HCT116 (cell line): Measurements from ENCODE around the gene ACSM4. TPM values are rescaled to one million over a fixed set of nuclear protein-coding genes. Genes with fewer than 3 reads are reported as not detected.

Experiments used
- ATAC-seq: fragments of 200-7000 bp; cut with Tn5 transposase; 2 replicates; pipeline ENCODE4 v1.9.1; 2020; ENCODE audit warnings: mild to moderate bottlenecking, moderate library complexity
- Bru-seq: library from RNA; stranded (reverse); fragments of 400-500 nt; gene quantifications from one replicate; lab custom pipeline; 2021; lab: Mats Ljungman, UMichigan
- BruChase-seq, 2 experiments: library from RNA; stranded (reverse); fragments of 400-500 nt; gene quantifications; one replicate each; lab custom pipeline; 2021; lab: Mats Ljungman, UMichigan
- BruUV-seq: library from RNA; stranded (reverse); fragments of 400-500 nt; replicated peaks from 2 replicates; lab custom pipeline; 2021; lab: Mats Ljungman, UMichigan
- CTCF ChIA-PET: fragments of 300-600 bp; sonication (Branson Sonifier 250); formaldehyde crosslinking; loops from one replicate; lab custom pipeline; 2021; ENCODE audit warnings: antibody characterized with exemption; lab: Charles Lee
- POLR2A ChIA-PET: fragments of 300-600, 350-600 bp; sonication (Branson Sonifier 250); formaldehyde crosslinking; loops from one replicate; lab custom pipeline; 2021; ENCODE audit warnings: antibody characterized with exemption; lab: Charles Lee
- RAD21 ChIA-PET, 2 experiments: fragments of 300-600 bp; sonication (Branson Sonifier 250); formaldehyde crosslinking; loops; one replicate each; lab custom pipeline; 2023; ENCODE audit warnings: low total read pairs in 2 of 2; ENCODE audit not compliant: uncharacterized antibody in 2 of 2, unreplicated experiment in 2 of 2, low non-redundant PET in 1 of 2; lab: Charles Lee
- DNase-seq: peaks from one replicate; pipeline ENCODE4 v3.0.0-alpha.2; 2010; ENCODE audit warnings: low read depth, low spot score
- H2AFZ ChIP-seq: fragments of 200-600 bp; shearing (Covaris generic), sonication (generic); 2 replicates; pipeline ENCODE4 v1.6.1; 2017; ENCODE audit warnings: low read depth, mixed run types, mixed read lengths, antibody characterized with exemption, low read length; ENCODE audit not compliant: poor library complexity, severe bottlenecking
- H3K27ac ChIP-seq: 2 replicates; pipeline ENCODE4 v1.5.1; 2012; ENCODE audit warnings: low read depth, low read length
- H3K27me3 ChIP-seq: fragments of 200-600 bp; sonication (generic); 2 replicates; pipeline ENCODE4 v1.6.1; 2016; ENCODE audit warnings: mixed run types, low read length, mixed read lengths; ENCODE audit not compliant: insufficient read depth
- H3K36me3 ChIP-seq, 2 experiments: fragments of 200-500 bp in 1 of 2; fragments of 200-600 bp in 1 of 2; sonication (Bioruptor generic) in 1 of 2; sonication (generic) in 1 of 2; 2 replicates each; pipeline versions ENCODE4 v1.5.1 to v1.6.1; 2014 to 2016; ENCODE audit warnings: low read length in 2 of 2, inconsistent platforms in 1 of 2, mixed read lengths in 1 of 2, mixed run types in 1 of 2; ENCODE audit not compliant: insufficient read depth in 2 of 2, control insufficient read depth in 1 of 2
- H3K4me1 ChIP-seq, 2 experiments: fragments of 200-600 bp in 1 of 2; sonication (generic) in 1 of 2; 2 replicates each; pipeline versions ENCODE4 v1.5.1 to v1.6.1; 2012 to 2017; ENCODE audit warnings: low read length in 2 of 2, inconsistent platforms in 1 of 2, mild to moderate bottlenecking in 1 of 2, mixed read lengths in 1 of 2, mixed run types in 1 of 2, moderate library complexity in 1 of 2; ENCODE audit not compliant: insufficient read depth in 2 of 2, control insufficient read depth in 1 of 2
- H3K4me2 ChIP-seq: fragments of 200-600 bp; sonication (generic); 2 replicates; pipeline ENCODE4 v1.6.1; 2017; ENCODE audit warnings: mixed run types, low read length, mixed read lengths
- H3K4me3 ChIP-seq, 2 experiments: fragments of 200-600 bp in 1 of 2; sonication (generic) in 1 of 2; replicated peaks in 1 of 2; 2 replicates each; pipeline ENCODE4 v1.5.1; 2011 to 2016; ENCODE audit warnings: low read length in 2 of 2, control low read depth in 1 of 2, low read depth in 1 of 2, mild to moderate bottlenecking in 1 of 2, mixed read lengths in 1 of 2, mixed run types in 1 of 2
- H3K79me2 ChIP-seq: fragments of 200-600 bp; sonication (generic); 2 replicates; pipeline ENCODE4 v1.6.1; 2017; ENCODE audit warnings: mild to moderate bottlenecking, mixed run types, low read length, moderate library complexity, mixed read lengths; ENCODE audit not compliant: insufficient read depth
- H3K9ac ChIP-seq: fragments of 200-600 bp; sonication (generic); 2 replicates; pipeline ENCODE4 v1.6.1; 2016; ENCODE audit warnings: low read length, mixed read lengths
- H3K9me2 ChIP-seq: fragments of 200-600 bp; sonication (generic), shearing (Covaris generic); 2 replicates; pipeline ENCODE4 v1.6.1; 2017; ENCODE audit warnings: mixed run types, mild to moderate bottlenecking, moderate library complexity; ENCODE audit not compliant: insufficient read depth
- H3K9me3 ChIP-seq, 2 experiments: fragments of 200-500 bp in 1 of 2; fragments of 200-600 bp in 1 of 2; sonication (Bioruptor generic) in 1 of 2; sonication (generic) in 1 of 2; 2 replicates each; pipeline ENCODE4 v1.6.1; 2014 to 2017; ENCODE audit warnings: low read length in 2 of 2, mixed read lengths in 2 of 2, inconsistent platforms in 1 of 2, low read depth in 1 of 2, mild to moderate bottlenecking in 1 of 2, mixed run types in 1 of 2, moderate library complexity in 1 of 2; ENCODE audit not compliant: control insufficient read depth in 1 of 2, insufficient read depth in 1 of 2
- H4K20me1 ChIP-seq: fragments of 200-600 bp; sonication (generic), shearing (Covaris generic); 2 replicates; pipeline ENCODE4 v1.6.1; 2017; ENCODE audit warnings: mixed run types, mild to moderate bottlenecking, moderate library complexity; ENCODE audit not compliant: insufficient read depth
- CTCF ChIP-seq, 3 experiments: fragments of 200-600 bp in 1 of 3; sonication (generic) in 1 of 3; IDR thresholded peaks in 2 of 3; conservative IDR thresholded peaks in 1 of 3; 2 replicates each; pipeline ENCODE4 v1.5.1; 2012 to 2017; ENCODE audit warnings: low read depth in 2 of 3, low read length in 2 of 3, antibody characterized with exemption in 1 of 3, borderline replicate concordance in 1 of 3, control low read depth in 1 of 3, mild to moderate bottlenecking in 1 of 3, mixed read lengths in 1 of 3, mixed run types in 1 of 3, moderate library complexity in 1 of 3; ENCODE audit not compliant: insufficient read depth in 1 of 3
- EGR1 ChIP-seq: IDR thresholded peaks from 2 replicates; pipeline ENCODE4 v1.6.1; 2012; ENCODE audit warnings: low read depth
- EZH2 ChIP-seq: fragments of 200-600 bp; sonication (generic); IDR thresholded peaks from 2 replicates; pipeline ENCODE4 v1.6.1; 2017; ENCODE audit warnings: antibody characterized with exemption, mixed run types
- FOSL1 ChIP-seq: IDR thresholded peaks from 2 replicates; pipeline ENCODE4 v1.6.1; 2012; ENCODE audit warnings: low read depth
- JUND ChIP-seq: IDR thresholded peaks from 2 replicates; pipeline ENCODE4 v1.6.1; 2012
- RAD21 ChIP-seq: IDR thresholded peaks from 2 replicates; pipeline ENCODE4 v1.6.1; 2012; ENCODE audit warnings: low read depth, mild to moderate bottlenecking
- REST ChIP-seq: IDR thresholded peaks from 2 replicates; pipeline ENCODE4 v1.6.1; 2012; ENCODE audit warnings: low read depth
- SIN3A ChIP-seq: IDR thresholded peaks from 2 replicates; pipeline ENCODE4 v1.6.1; 2012; ENCODE audit warnings: low read depth
- SP1 ChIP-seq: IDR thresholded peaks from 2 replicates; pipeline ENCODE4 v1.6.1; 2012; ENCODE audit warnings: low read depth
- SRF ChIP-seq: IDR thresholded peaks from 2 replicates; pipeline ENCODE4 v1.6.1; 2012; ENCODE audit warnings: low read depth
- TCF7L2 ChIP-seq: IDR thresholded peaks from 2 replicates; pipeline ENCODE4 v1.7.0; 2011; ENCODE audit warnings: borderline replicate concordance, inconsistent platforms; ENCODE audit not compliant: insufficient read depth, insufficient read length; ENCODE audit errors: extremely low read depth
- ZBTB33 ChIP-seq: IDR thresholded peaks from 2 replicates; pipeline ENCODE4 v1.6.1; 2011; ENCODE audit warnings: mild to moderate bottlenecking, low read length, moderate library complexity; ENCODE audit not compliant: insufficient replicate concordance; ENCODE audit errors: extremely low read depth
- ZFX ChIP-seq: fragments of 450-650 bp; IDR thresholded peaks from 2 replicates; pipeline ENCODE4 v1.6.1; 2017
- intact Hi-C: fragments of 100-400 bp; cut with micrococcal nuclease; formaldehyde crosslinking; loops from 2 replicates; pipeline ENCODE4 v1.10.0; 2022
- long read RNA-seq: library from polyadenylated mRNA; unstranded; transcript quantifications from one replicate; pipeline ENCODE4 v2.0.0, GENCODE V29; 2021; ENCODE audit not compliant: unreplicated experiment
- polyA plus RNA-seq: library from polyadenylated mRNA; unstranded; fragments of >200 nt; gene quantifications from 2 replicates; pipeline ENCODE4 v1.2.1, GENCODE V29; 2012; ENCODE audit warnings: missing spikeins
- total RNA-seq: library from RNA; stranded (reverse); gene quantifications from one replicate; pipeline ENCODE4 v1.2.1, GENCODE V29; 2021; ENCODE audit not compliant: unreplicated experiment

The ACSM4 gene
- not detected for total RNA-seq
- 0.07 TPM in 1 of 2 replicates, not detected in the other for polyA plus RNA-seq
- not detected for Bru-seq, nascent RNA
- not detected for BruChase-seq, experiment 1, labeled RNA remaining after a 6-hour chase
- not detected for BruChase-seq, experiment 2, labeled RNA remaining after a 2-hour chase
- long read RNA-seq, partial matches to known transcripts: 0 of 1 reads
- long read RNA-seq, other reads (novel, unspliced or antisense): 1 of 1 reads

GRCh38 chr12:7303772-7304171 is at the start of gene ACSM4:
ACSM4 (plus strand) TSS chr12:7304072; CDS start chr12:7304332, 260 bp downstream.
- BruUV-seq: no TSS peak
- H3K4me1 ChIP-seq: no peaks in the 10 kb centered on the region
- no peak within 1 kb of the TSS for H2AFZ ChIP-seq
- no peaks in the 10 kb centered on the region for H3K27me3 ChIP-seq
- TF ChIP-seq CTCF (IDR thresholded peaks at IDR 0.05 in 2 of 3, conservative IDR thresholded peaks at IDR 0.05 in 1 of 3; ENCODE audit: borderline replicate concordance in 1 of 3, insufficient read depth in 1 of 3, low read depth in 2 of 3, low read length in 2 of 3): no peak
- no peak for TF ChIP-seq EZH2
- no peak for TF ChIP-seq ZFX
- no peak for TF ChIP-seq EGR1
- TF ChIP-seq FOSL1: no peak
- TF ChIP-seq REST: no peak
- no peak for TF ChIP-seq SIN3A
- TF ChIP-seq RAD21: no peak
- TF ChIP-seq JUND: no peak
- no peak for TF ChIP-seq SRF
- TF ChIP-seq SP1: no peak
- no peak for TF ChIP-seq ZBTB33
- TF ChIP-seq TCF7L2: no peak
- H3K4me2 ChIP-seq: no peak within 1 kb of the TSS
- ChIA-PET RAD21 (no interaction called here), CTCF (interaction anchor here (0.6 kb wide), 1 partner anchor 1855 kb away, joined by 3 read pairs; no protein-coding TSS in a partner anchor), POLR2A (no interaction called here)
- H3K27ac ChIP-seq: no peak within 1 kb of the TSS
- no peaks in the 10 kb centered on the region for H3K9me3 ChIP-seq
- intact Hi-C loops: no loop called here
- no peak within 1 kb of the TSS for H3K9ac ChIP-seq
- no peak for ATAC-seq
- H3K4me3 ChIP-seq: no peak within 1 kb of the TSS
- no peaks in the 10 kb centered on the region for H4K20me1 ChIP-seq
- DNase-seq: no peak
- H3K79me2 ChIP-seq: no peaks in the 10 kb centered on the region
- H3K36me3 ChIP-seq: no peaks in the 10 kb centered on the region
- H3K9me2 ChIP-seq: no peaks in the 10 kb centered on the region
